Measurements from ENCODE around the gene ZMIZ1. TPM values are rescaled to one million over a fixed set of nuclear protein-coding genes. Genes with fewer than 3 reads are reported as not detected.

The ZMIZ1 gene
- total RNA-seq, 1 experiment from 2014 or later: 34.2 TPM

- H3K27ac ChIP-seq (ENCODE audit: low read length): no peak overlapping the region
Measured at GRCh38 chr10:79099898-79100448, 31.2 kb downstream of the ZMIZ1 start.

GRCh38 chr10:79100771-79101170 is 32.0 kb downstream of the ZMIZ1 start:
- Histone ChIP-seq H3K4me1 (ENCODE audit: control insufficient read depth, insufficient read depth, low read length) (peaks cover 74% of the 10 kb centered on the region), H3K36me3 (ENCODE audit: control insufficient read depth, insufficient read depth, low read length) (no peaks in the 10 kb centered on the region), H3K27ac (ENCODE audit: low read length) (no peak overlapping the region), H3K9me3 (ENCODE audit: control insufficient read depth, insufficient read depth, low read depth, low read length) (no peaks in the 10 kb centered on the region), H3K27me3 (ENCODE audit: control insufficient read depth, insufficient read depth, low read length) (no peaks in the 10 kb centered on the region), H3K4me3 (ENCODE audit: low read depth in 2 of 2, low read length in 2 of 2) (no peak overlapping the region)
- DNase-seq (ENCODE audit: low read depth, low spot score) (no peak), ATAC-seq (no peak)
- BruUV-seq (replicated peaks): no TSS peak
- intact Hi-C loops (cut with micrococcal nuclease; ENCODE audit: unreplicated experiment) (no loop called here), in situ Hi-C loops (cut with HindIII; ENCODE audit: low pct_unique_long_range_greater_than_20kb, low sequenced_read_pairs) (no loop called here)
- CTCF ChIA-PET: interaction anchor here (0.6 to 0.8 kb wide), 2 partner anchors 22 to 33 kb away, joined by 3 to 5 read pairs; no protein-coding TSS in a partner anchor
- TF ChIP-seq REST (IDR thresholded peaks at IDR 0.05; ENCODE audit: insufficient read depth in 1 of 2, low read depth in 2 of 2, low read length in 1 of 2) (no peak), CTCF (IDR thresholded peaks at IDR 0.05) (no peak), POLR2AphosphoS5 (IDR thresholded peaks at IDR 0.05; ENCODE audit: low read depth, low read length) (no peak), TCF7L2 (IDR thresholded peaks at IDR 0.05; ENCODE audit: low read depth, low read length) (no peak), SIN3A (IDR thresholded peaks at IDR 0.05; ENCODE audit: borderline replicate concordance, insufficient read depth, low read depth, low read length) (no peak)
- POLR2A ChIA-PET: interaction anchor here (0.7 kb wide), 1 partner anchor 1508 kb away, joined by 7 read pairs; no protein-coding TSS in a partner anchor

More at GRCh38 chr10:79099898-79100448, 31.2 kb downstream of the ZMIZ1 start:
- no peak for ATAC-seq
- in situ Hi-C loops (cut with HindIII; ENCODE audit: low pct_unique_long_range_greater_than_20kb, low sequenced_read_pairs): no loop called here
- Histone ChIP-seq H3K4me1 (ENCODE audit: control insufficient read depth, insufficient read depth, low read length) (peaks cover 66% of the 10 kb centered on the region), H3K9me3 (ENCODE audit: control insufficient read depth, insufficient read depth, low read depth, low read length) (no peaks in the 10 kb centered on the region), H3K4me3 (ENCODE audit: low read depth in 2 of 2, low read length in 2 of 2) (no peak overlapping the region), H3K36me3 (ENCODE audit: control insufficient read depth, insufficient read depth, low read length) (no peaks in the 10 kb centered on the region), H3K27me3 (ENCODE audit: control insufficient read depth, insufficient read depth, low read length) (no peaks in the 10 kb centered on the region)
- ChIA-PET POLR2A (interaction anchor here (0.7 kb wide), 1 partner anchor 1507 kb away, joined by 7 read pairs; no protein-coding TSS in a partner anchor), CTCF (interaction anchor here (0.6 kb wide), 1 partner anchor 21 kb away, joined by 5 read pairs; no protein-coding TSS in a partner anchor)
- no TSS peak for BruUV-seq (replicated peaks)
- intact Hi-C loops (cut with micrococcal nuclease; ENCODE audit: unreplicated experiment): no loop called here
- TF ChIP-seq POLR2AphosphoS5 (IDR thresholded peaks at IDR 0.05; ENCODE audit: low read depth, low read length) (no peak), TCF7L2 (IDR thresholded peaks at IDR 0.05; ENCODE audit: low read depth, low read length) (no peak), SIN3A (IDR thresholded peaks at IDR 0.05; ENCODE audit: borderline replicate concordance, insufficient read depth, low read depth, low read length) (no peak), CTCF (IDR thresholded peaks at IDR 0.05) (no peak), REST (IDR thresholded peaks at IDR 0.05; ENCODE audit: insufficient read depth in 1 of 2, low read depth in 2 of 2, low read length in 1 of 2) (no peak)
- DNase-seq (ENCODE audit: low read depth, low spot score): no peak
